ENCODE data around the gene ZFP64.
"Not testable (repeated sequence)": the region's sequence is repeated elsewhere in the genome, so short reads cannot be mapped to it uniquely, and the experiment has no call there.

The ZFP64 gene

DNA sequence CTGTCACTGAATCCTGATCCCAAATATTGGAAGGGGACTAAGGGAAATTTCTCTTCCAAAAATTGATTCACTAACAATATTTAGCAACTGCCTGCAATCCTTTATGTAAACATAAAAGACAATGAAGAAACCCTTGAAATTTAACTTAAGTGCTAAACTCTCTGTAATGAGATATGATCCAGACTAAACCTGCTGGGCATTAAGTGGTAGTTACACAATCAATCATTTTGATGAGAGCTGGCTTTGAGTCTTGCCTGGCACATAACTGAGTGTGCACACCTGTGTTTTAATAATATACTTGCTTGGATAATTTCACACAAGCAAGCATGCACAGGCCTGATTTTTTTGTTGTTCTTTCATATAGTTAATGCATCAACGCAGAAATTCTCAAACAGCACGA, 9.8 kb upstream of the ZFP64 start:
- FAIRE-seq: no peak

GRCh38 chr20:52200870-52201269, 9.3 kb upstream of the ZFP64 start:
- FAIRE-seq: no peak

DNA sequence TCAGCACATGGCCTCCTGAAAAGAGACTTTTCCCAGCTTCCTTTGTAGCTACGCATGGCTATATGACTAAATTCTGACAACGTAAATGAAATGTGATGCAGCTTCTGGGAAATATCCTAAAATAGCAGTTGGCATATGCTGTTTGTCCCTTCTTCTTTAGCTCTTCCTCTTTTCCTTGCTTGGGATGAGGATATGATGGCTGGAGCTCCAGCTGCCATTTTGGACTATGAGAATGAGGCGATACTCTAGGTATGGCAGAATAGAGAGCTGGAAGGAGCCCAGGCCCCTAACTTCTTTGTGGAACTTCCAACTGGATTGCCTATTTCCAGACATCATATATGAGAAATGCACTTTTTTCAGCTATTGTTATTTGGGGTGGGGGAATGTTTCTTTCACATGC, 5.3 kb upstream of the ZFP64 start:
- FAIRE-seq: no peak

- no peak for FAIRE-seq
Observed at GRCh38 chr20:52193886-52194545, 2.4 kb upstream of the ZFP64 start.

GRCh38 chr20:52193133-52193532, 1.6 kb upstream of the ZFP64 start:
- no peak for FAIRE-seq

DNA sequence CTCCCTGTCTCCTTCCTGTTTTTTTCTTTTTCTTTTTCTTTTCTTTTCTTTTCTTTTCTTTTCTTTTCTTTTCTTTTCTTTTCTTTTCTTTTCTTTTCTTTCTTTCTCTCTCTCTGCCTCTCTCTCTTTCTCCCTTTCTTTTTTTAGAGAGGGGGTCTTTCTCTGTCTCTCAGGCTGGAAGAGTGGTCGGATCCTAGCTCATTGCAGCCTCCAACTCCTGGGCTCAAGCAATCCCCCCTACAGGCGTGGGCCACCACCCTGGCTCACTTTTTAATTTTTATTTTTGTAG, 1.1 kb upstream of the ZFP64 start:
- FAIRE-seq: not testable (repeated sequence)

DNA sequence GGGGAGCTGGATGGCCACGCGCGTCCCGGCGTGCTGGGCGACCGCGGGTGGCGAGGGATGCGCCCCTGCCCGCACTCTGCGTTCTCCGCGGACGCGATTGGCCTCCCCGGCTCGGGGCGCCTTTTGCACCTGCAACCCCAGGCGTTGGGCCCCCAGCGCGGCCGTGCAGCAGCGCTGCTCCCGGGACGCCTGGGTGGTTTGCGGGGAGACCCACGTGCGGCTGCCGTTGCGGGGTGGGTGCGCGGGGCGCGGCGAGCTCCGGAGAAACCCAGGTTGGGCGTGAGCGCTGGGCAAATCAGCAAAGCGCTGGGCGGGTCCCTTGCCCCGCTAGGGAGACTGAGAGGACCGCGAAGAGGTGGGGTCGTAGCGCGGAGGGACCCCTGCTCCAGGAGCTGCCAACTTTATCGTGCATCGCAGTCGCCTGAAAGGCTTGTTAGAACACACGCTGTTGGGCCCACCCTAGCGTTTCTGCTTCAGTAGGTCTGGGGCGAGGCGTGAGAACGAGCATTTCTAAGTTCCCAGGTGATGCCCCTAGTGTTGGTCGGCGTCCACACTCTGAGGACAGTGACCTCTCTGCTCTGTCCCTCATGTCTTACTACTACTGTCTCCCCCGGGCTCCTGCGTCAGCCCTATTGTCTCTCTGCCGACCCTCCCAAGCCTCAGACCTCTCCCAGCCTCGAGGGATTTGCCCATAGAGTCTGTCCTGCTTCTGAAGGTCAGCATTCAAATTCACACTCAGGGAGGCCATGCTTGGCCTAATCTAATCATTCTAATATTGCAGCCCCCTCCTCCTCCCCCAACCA, 538 bp upstream of the ZFP64 start:
- no peak for FAIRE-seq

- FAIRE-seq: no peak
Observed at GRCh38 chr20:52190437-52191131, 995 bp downstream of the ZFP64 start.

GRCh38 chr20:52181766-52182165, 9.8 kb downstream of the ZFP64 start:
- FAIRE-seq: no peak

GRCh38 chr20:52180180-52180840, 11.3 kb downstream of the ZFP64 start:
- FAIRE-seq: no peak

DNA sequence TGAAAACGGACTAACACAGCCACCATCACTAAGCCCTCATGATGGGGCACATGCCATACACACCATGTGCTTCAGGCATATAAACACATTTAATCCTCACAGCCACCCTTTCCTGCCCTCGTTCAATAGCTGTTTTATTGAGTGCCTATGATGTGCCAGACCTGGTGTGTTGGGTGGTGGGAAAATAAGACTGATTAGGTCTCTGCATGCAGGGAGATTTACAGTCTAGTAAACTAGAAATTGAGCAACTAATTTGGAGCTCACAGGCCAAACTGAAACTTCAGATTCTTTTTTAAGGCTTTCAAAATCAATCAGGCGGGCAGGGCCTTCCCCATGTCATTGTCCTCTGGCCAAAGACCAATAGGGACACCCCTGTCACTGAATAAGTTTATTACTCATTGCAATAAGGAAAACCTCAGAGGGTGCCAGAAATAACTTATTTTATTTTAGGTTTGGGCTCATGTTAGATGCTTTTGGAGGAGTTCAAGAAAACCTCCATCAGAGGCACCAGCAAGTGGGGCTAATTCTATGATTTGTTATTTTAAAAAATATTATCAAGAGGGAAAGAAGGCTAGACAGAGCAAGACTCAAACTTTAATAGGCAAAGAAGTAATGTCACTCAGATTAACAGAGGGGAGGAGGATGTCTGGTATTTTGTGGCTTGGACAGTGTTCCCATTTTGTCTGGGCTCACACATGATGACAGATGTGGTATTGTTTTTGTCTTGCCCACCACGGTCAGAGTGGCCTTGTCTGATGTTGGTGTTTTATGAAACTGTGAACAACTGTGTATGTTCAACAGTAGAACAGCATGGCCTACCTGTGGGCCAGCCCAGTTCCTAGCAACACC, 12.0 kb downstream of the ZFP64 start:
- no peak for FAIRE-seq

GRCh38 chr20:52178691-52179090, 12.9 kb downstream of the ZFP64 start:
- FAIRE-seq: no peak

DNA sequence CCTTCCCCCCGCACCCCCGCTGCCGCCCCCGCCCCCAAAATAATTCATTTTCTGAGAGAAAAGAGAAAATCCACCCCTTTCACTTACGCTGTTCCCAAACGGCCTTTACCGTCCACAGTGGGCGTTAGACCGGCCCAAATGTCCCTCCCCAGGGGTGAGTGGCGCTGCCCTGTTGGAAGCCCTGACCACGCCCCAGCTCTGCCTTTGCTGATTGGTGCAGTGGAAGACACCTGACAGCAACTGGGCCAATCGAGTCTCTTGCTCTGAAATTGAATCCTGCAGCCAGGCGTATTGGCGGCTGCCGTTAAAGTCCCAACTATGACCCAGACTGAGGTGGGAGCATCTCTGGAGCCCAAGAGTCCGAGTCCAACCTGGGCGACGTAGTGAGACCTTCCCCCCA, 15.7 kb downstream of the ZFP64 start:
- FAIRE-seq: no peak

- FAIRE-seq: no peak
Observed at GRCh38 chr20:52172392-52173047, 19.1 kb downstream of the ZFP64 start.

- FAIRE-seq: no peak
Observed at GRCh38 chr20:52171025-52171424, 20.6 kb downstream of the ZFP64 start.

DNA sequence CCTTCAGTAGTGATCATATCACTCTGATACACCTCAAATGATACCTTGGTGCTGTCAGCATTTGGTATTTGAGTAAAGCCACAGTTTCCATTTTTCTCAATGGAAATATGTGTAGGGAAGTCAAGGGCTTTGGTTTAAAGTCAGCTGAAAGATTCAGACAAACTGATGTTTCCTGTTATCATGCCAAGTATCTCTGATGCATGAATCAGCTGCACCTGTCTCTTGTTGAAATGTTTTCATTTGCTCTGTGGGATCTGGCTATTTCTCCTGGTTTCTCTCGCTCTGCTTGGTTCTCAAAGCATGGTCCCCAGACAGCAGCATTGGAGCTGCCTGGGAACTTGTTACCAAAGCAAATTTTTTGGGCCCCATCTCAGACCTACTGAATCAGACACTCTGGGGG, 23.5 kb downstream of the ZFP64 start:
- FAIRE-seq: no peak

DNA sequence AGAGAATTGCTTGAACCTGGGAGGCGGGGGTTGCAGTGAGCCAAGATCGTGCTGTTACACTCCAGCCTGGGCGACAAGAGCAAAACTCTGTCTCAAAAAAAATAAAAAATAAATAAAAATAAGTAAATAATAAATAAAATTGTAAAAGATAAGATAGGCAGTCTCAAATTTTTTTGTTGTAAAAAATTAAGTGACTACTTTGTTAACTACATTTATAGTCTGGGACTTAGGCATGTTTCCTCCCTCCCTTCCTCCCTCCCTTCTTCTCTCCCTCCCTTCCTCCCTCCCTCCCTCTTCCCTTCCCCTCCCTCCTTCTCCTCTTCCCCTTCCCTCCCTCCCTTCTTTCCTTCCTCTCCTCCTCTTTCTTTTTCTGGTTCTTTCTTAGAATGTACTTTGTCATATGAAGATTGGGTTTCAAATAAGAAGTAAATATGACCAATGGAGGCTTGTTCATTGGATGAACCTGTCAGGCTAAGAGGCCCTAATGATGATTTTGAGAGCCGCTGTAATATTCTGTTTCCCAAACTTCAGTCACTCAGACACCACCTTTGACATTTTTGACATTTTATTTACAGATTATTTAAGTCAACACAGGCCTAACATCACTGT, 24.2 kb downstream of the ZFP64 start:
- FAIRE-seq: no peak

DNA sequence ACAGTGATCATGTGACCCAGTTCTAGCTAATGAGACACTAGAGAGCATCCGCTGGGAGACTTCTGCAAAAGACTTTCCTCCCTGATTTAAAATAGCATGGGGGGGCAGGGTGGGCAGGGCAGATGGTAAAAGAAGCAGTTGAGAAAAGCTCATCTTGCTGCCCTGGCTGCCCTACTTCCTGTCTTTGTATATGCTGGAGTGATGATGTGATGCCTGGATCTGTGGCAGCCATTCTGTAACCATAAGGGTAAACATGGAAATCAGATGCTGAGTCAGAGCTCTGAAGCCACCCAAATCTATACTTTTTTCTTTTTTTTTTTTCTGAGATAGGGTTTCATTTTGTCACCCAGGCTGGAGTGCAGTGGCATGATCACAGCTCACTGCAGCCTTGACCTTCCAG, 25.4 kb downstream of the ZFP64 start:
- FAIRE-seq: no peak

- no peak for FAIRE-seq
Observed at GRCh38 chr20:52160621-52161204, 30.9 kb downstream of the ZFP64 start.

GRCh38 chr20:52160049-52160570, 31.5 kb downstream of the ZFP64 start:
- FAIRE-seq: no peak

DNA sequence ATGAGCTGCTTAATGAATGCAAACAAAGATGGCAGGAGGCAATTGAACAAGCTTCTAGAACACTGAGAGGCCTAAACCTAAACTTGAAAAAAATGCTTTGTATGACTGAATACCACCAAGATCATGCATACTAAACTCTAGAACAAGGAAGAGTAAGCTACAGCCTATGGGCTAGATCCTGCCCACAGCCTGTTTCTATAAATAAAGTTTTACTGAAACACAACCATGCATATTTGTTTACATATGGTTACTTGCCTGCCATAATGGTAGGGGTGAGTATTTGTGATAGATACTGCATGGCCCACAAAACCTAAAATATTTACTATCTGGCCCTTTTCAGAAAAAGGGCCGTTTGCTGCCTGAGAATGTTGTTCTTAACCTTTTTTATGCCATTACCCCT, 37.0 kb downstream of the ZFP64 start:
- no peak for FAIRE-seq
